H1 (cell line): ENCODE data around the gene SRSF12. TPM values are rescaled to one million over a fixed set of nuclear protein-coding genes. Genes with fewer than 3 reads are reported as not detected.

Experiments
- CTCF ChIA-PET: fragments of 300-600 bp; sonication (Branson Sonifier 250); formaldehyde crosslinking; loops from one replicate; lab custom pipeline; 2021; ENCODE audit not compliant: partially characterized antibody; lab: Charles Lee
- POLR2A ChIA-PET: fragments of 300-600 bp; sonication (Branson Sonifier 250); formaldehyde crosslinking; loops from one replicate; lab custom pipeline; 2021; ENCODE audit warnings: inconsistent platforms; ENCODE audit not compliant: partially characterized antibody; lab: Charles Lee
- DNase-seq, 2 experiments: peaks; one replicate each; pipeline versions ENCODE4 v3.0.0 to v3.0.0-alpha.2; 2010 to 2022; ENCODE audit warnings: low spot score in 2 of 2, low read depth in 1 of 2, mixed read lengths in 1 of 2
- FAIRE-seq: peaks from 2 replicates; lab custom pipeline; 2011; peaks lifted over from hg19 to GRCh38; lab: Jason Lieb, UNC
- H2AFZ ChIP-seq: 2 replicates; pipeline ENCODE4 v1.8.1; 2012; ENCODE audit warnings: low read length, inconsistent platforms
- H2AK5ac ChIP-seq: 2 replicates; pipeline ENCODE4 v1.6.1; 2013; ENCODE audit warnings: low read depth, low read length
- H2BK120ac ChIP-seq: replicated peaks from 2 replicates; pipeline ENCODE3; 2013; ENCODE audit warnings: low read depth, low read length, inconsistent platforms
- H2BK12ac ChIP-seq: 2 replicates; pipeline ENCODE4 v1.6.1; 2013; ENCODE audit warnings: low read depth, low read length
- H2BK15ac ChIP-seq: 2 replicates; pipeline ENCODE4 v1.6.1; 2013; ENCODE audit warnings: low read length
- H2BK20ac ChIP-seq: 2 replicates; pipeline ENCODE4 v1.6.1; 2013; ENCODE audit warnings: low read length
- H2BK5ac ChIP-seq: 2 replicates; pipeline ENCODE4 v1.6.1; 2013; ENCODE audit warnings: low read depth, low read length
- H3K14ac ChIP-seq: 2 replicates; pipeline ENCODE4 v1.6.1; 2013; ENCODE audit warnings: inconsistent platforms; ENCODE audit not compliant: insufficient read length
- H3K18ac ChIP-seq: 2 replicates; pipeline ENCODE4 v1.6.1; 2013; ENCODE audit warnings: low read length; ENCODE audit errors: extremely low read depth
- H3K23ac ChIP-seq: 2 replicates; pipeline ENCODE4 v1.6.1; 2013; ENCODE audit warnings: inconsistent platforms; ENCODE audit not compliant: insufficient read length
- H3K23me2 ChIP-seq: 2 replicates; pipeline ENCODE4 v1.6.1; 2013; ENCODE audit warnings: low read depth, low read length
- H3K27ac ChIP-seq: 2 replicates; pipeline ENCODE4 v1.6.1; 2011; ENCODE audit warnings: low read depth, low read length, inconsistent platforms
- H3K27me3 ChIP-seq, 4 experiments: replicated peaks in 1 of 4; 1 replicate in 1 of 4; 2 replicates in 3 of 4; pipeline versions ENCODE4 v1.6.1 to v1.8.1; 2011 to 2013; ENCODE audit warnings: low read length in 3 of 4, mild to moderate bottlenecking in 3 of 4, inconsistent platforms in 2 of 4, mixed read lengths in 2 of 4, moderate library complexity in 1 of 4; ENCODE audit not compliant: control insufficient read depth in 3 of 4, insufficient read depth in 3 of 4; ENCODE audit errors: extremely low read depth in 1 of 4
- H3K36me3 ChIP-seq, 4 experiments: 2 replicates each; pipeline versions ENCODE4 v1.6.1 to v1.8.1; 2011 to 2013; ENCODE audit warnings: mild to moderate bottlenecking in 4 of 4, low read length in 3 of 4, moderate library complexity in 2 of 4, control low read depth in 1 of 4, inconsistent platforms in 1 of 4; ENCODE audit not compliant: insufficient read depth in 4 of 4, control insufficient read depth in 2 of 4
- H3K4ac ChIP-seq: replicated peaks from 2 replicates; pipeline ENCODE3; 2013; ENCODE audit warnings: low read length, low read depth, mixed read lengths, inconsistent platforms; ENCODE audit not compliant: insufficient read length
- H3K4me1 ChIP-seq, 4 experiments: replicated peaks in 1 of 4; 1 replicate in 1 of 4; 2 replicates in 3 of 4; pipeline versions ENCODE4 v1.6.1 to v1.8.1; 2011 to 2013; ENCODE audit warnings: low read length in 3 of 4, inconsistent platforms in 2 of 4, mixed read lengths in 1 of 4; ENCODE audit not compliant: insufficient read depth in 4 of 4, control insufficient read depth in 3 of 4
- H3K4me2 ChIP-seq, 2 experiments: 2 replicates each; pipeline versions ENCODE4 v1.6.1 to v1.8.1; 2011 to 2013; ENCODE audit warnings: low read depth in 2 of 2, low read length in 2 of 2, control low read depth in 1 of 2, inconsistent platforms in 1 of 2, mild to moderate bottlenecking in 1 of 2; ENCODE audit not compliant: insufficient read depth in 1 of 2
- H3K4me3 ChIP-seq, 4 experiments: fragments of 200-600, 300-600 bp in 1 of 4; sonication (generic), shearing (Covaris generic), sonication (Bioruptor Twin) in 1 of 4; 2 replicates each; pipeline versions ENCODE4 v1.5.1 to v1.8.1; 2011 to 2016; ENCODE audit warnings: low read length in 4 of 4, low read depth in 3 of 4, control low read depth in 2 of 4, inconsistent platforms in 2 of 4, mild to moderate bottlenecking in 2 of 4, mixed read lengths in 1 of 4, moderate library complexity in 1 of 4; ENCODE audit not compliant: insufficient read depth in 2 of 4; ENCODE audit errors: extremely low read depth in 1 of 4
- H3K56ac ChIP-seq: replicated peaks from 2 replicates; pipeline ENCODE3; 2013; ENCODE audit warnings: low read depth, mild to moderate bottlenecking, mixed read lengths, low read length, inconsistent platforms; ENCODE audit not compliant: insufficient read length
- H3K79me1 ChIP-seq: 2 replicates; pipeline ENCODE4 v1.6.1; 2013; ENCODE audit warnings: low read depth, low read length, control low read depth
- H3K79me2 ChIP-seq, 2 experiments: 2 replicates each; pipeline versions ENCODE4 v1.6.1 to v1.8.1; 2012 to 2013; ENCODE audit warnings: low read length in 2 of 2, mild to moderate bottlenecking in 2 of 2, inconsistent platforms in 1 of 2; ENCODE audit not compliant: insufficient read depth in 2 of 2, control insufficient read depth in 1 of 2
- H3K9ac ChIP-seq, 4 experiments: replicated peaks in 1 of 4; 1 replicate in 1 of 4; 2 replicates in 3 of 4; pipeline versions ENCODE4 v1.6.1 to v1.8.1; 2011 to 2013; ENCODE audit warnings: low read depth in 3 of 4, low read length in 3 of 4, control low read depth in 2 of 4, mild to moderate bottlenecking in 2 of 4, moderate library complexity in 2 of 4, inconsistent platforms in 1 of 4; ENCODE audit errors: extremely low read depth in 1 of 4
- H3K9me3 ChIP-seq, 2 experiments: 2 replicates each; pipeline versions ENCODE4 v1.6.1 to v1.8.1; 2012 to 2013; ENCODE audit warnings: mild to moderate bottlenecking in 2 of 2, moderate library complexity in 2 of 2, control low read depth in 1 of 2, inconsistent platforms in 1 of 2, low read depth in 1 of 2, low read length in 1 of 2, mixed read lengths in 1 of 2; ENCODE audit not compliant: insufficient read depth in 2 of 2
- H4K20me1 ChIP-seq, 2 experiments: replicated peaks in 1 of 2; 2 replicates each; pipeline versions ENCODE3 to v1.8.1; 2011 to 2013; ENCODE audit warnings: inconsistent platforms in 2 of 2, low read length in 2 of 2, mild to moderate bottlenecking in 1 of 2; ENCODE audit not compliant: insufficient read depth in 2 of 2, control insufficient read depth in 1 of 2
- H4K5ac ChIP-seq: 2 replicates; pipeline ENCODE4 v1.6.1; 2013; ENCODE audit warnings: low read length, low read depth, mixed read lengths, inconsistent platforms; ENCODE audit not compliant: insufficient read length
- H4K8ac ChIP-seq: 2 replicates; pipeline ENCODE4 v1.8.0; 2013; ENCODE audit warnings: mild to moderate bottlenecking, moderate library complexity, low read length, inconsistent platforms; ENCODE audit not compliant: insufficient read depth; ENCODE audit errors: extremely low read depth
- H4K91ac ChIP-seq: replicated peaks from 2 replicates; pipeline ENCODE3; 2013; ENCODE audit warnings: low read length, mixed read lengths, inconsistent platforms; ENCODE audit not compliant: insufficient read length
- EZH2 ChIP-seq: fragments of 200-600 bp; sonication (generic); IDR thresholded peaks from 2 replicates; pipeline ENCODE4 v1.7.1; 2012; ENCODE audit warnings: low read depth, mild to moderate bottlenecking, moderate library complexity, low read length, inconsistent platforms; ENCODE audit not compliant: severe bottlenecking
- RNF2 ChIP-seq: fragments of 200-900, 300-1000 bp; sonication (generic); IDR thresholded peaks from 2 replicates; pipeline ENCODE4 v1.7.1; 2016; ENCODE audit warnings: borderline replicate concordance, low read depth, mild to moderate bottlenecking, antibody characterized with exemption, low read length; ENCODE audit not compliant: poor library complexity, severe bottlenecking; ENCODE audit errors: missing control alignments
- WGBS, 2 experiments: shearing (Covaris generic) in 1 of 2; methylation state at CpG; one replicate each; pipeline versions ENCODE4 v1.1.6 to v1.1.7; 2013 to 2015; ENCODE audit warnings: low lambda C conversion rate in 2 of 2, mixed read lengths in 2 of 2, inconsistent platforms in 1 of 2, low coverage in 1 of 2, missing lambda C conversion rate in 1 of 2; ENCODE audit not compliant: insufficient replicate concordance in 2 of 2, insufficient coverage in 1 of 2, insufficient read length in 1 of 2; ENCODE audit errors: extremely low coverage in 1 of 2, missing lambda C conversion rate in 1 of 2; 5-methylcytosine and 5-hydroxymethylcytosine counted together
- polyA plus RNA-seq, 7 experiments: library from polyadenylated mRNA; depleted of rRNA in 3 of 7; stranded (reverse) in 5 of 7; unstranded in 2 of 7; fragments of >200 nt in 5 of 7; fragments of 200-250 nt in 2 of 7; gene quantifications; 1 replicate in 5 of 7; 2 replicates in 1 of 7; 4 replicates in 1 of 7; pipeline versions ENCODE4 v1.2.1 to v1.2.3, GENCODE V29; 2011 to 2013; ENCODE audit warnings: missing spikeins in 2 of 7, mixed read lengths in 2 of 7
- total RNA-seq: library from RNA; stranded (reverse); fragmentation: NEBNext Ultra II Directional; extraction: Animal tissue kit (Norgen Biotek cat#: 25700); gene quantifications from 2 replicates; pipeline ENCODE4 v1.2.1, GENCODE V29; 2021

SRSF12 gene
- total and polyA plus RNA-seq, 2 of the 8 experiments (the other 6 are each of a cell fraction or from before 2014, with no cell fraction given): 2.6 to 4.2 TPM

- Histone ChIP-seq H3K23ac (no peak overlapping the region), H3K79me2 (no peaks in the 10 kb centered on the region; a peak in 1 of 4 replicates), H3K4me3 (no peak overlapping the region), H3K9ac (no peak overlapping the region), H3K4me1 (no peaks in the 10 kb centered on the region), H3K56ac (no peak overlapping the region), H3K4me2 (no peak overlapping the region; a peak in 1 of 4 replicates), H2AFZ (no peak overlapping the region), H4K8ac (no peak overlapping the region), H3K23me2 (peaks cover 4% of the 10 kb centered on the region; the same call in 1 of the 2 replicates), H3K36me3 (no peaks in the 10 kb centered on the region), H2BK15ac (no peak overlapping the region), H3K18ac (no peak overlapping the region), H4K5ac (no peak overlapping the region), H4K20me1 (no peaks in the 10 kb centered on the region), H3K79me1 (no peaks in the 10 kb centered on the region; the same call in 1 of the 2 replicates), H3K27ac (no peak overlapping the region), H2BK5ac (no peak overlapping the region), H3K14ac (no peak overlapping the region), H2BK20ac (no peak overlapping the region), H3K4ac (no peak overlapping the region), H2BK12ac (no peak overlapping the region), H3K9me3 (no peaks in the 10 kb centered on the region), H4K91ac (no peak overlapping the region), H2AK5ac (no peak overlapping the region), H2BK120ac (no peak overlapping the region), H3K27me3 (peaks cover 7 to 28% (median 15%) of the 10 kb centered on the region in 4 experiments)
- ChIA-PET POLR2A (interaction anchor here (0.9 to 1.0 kb wide), 2 partner anchors 120 to 137 kb away, joined by 3 read pairs; no protein-coding TSS in a partner anchor), CTCF (interaction anchor here (0.9 to 5.1 kb wide), 4 partner anchors 8 to 136 kb away, joined by 3 to 43 read pairs (median 6); partner anchors contain the start of gene PNRC1)
- 83% methylated on average over 8 of the region's 8 CpGs; no CpG with 5 or more reads in 1 of the 2 experiments for WGBS, 2 experiments
- FAIRE-seq: no peak
- DNase-seq: no peak
- peak; percentile 27 for TF ChIP-seq EZH2
- TF ChIP-seq RNF2: no peak
These were observed 1.1 kb upstream of the SRSF12 start for GRCh38 chr6:89118931-89119330.
